ENCODE results near the gene MNX1. TPM values are rescaled to one million over a fixed set of nuclear protein-coding genes. Genes with fewer than 3 reads are reported as not detected.

MNX1 gene
- total RNA-seq, 1 experiment from 2014 or later: 0.28 TPM

GRCh38 chr7:157007470-157008066 is 2.9 kb downstream of the MNX1 start:
- ChIA-PET CTCF (no interaction called here), POLR2A (ENCODE audit: unreplicated experiment) (no interaction called here)
- Histone ChIP-seq H3K4me2 (no peak overlapping the region), H4K20me1 (ENCODE audit: insufficient read depth) (no peaks in the 10 kb centered on the region), H3K4me1 (replicated peaks; ENCODE audit: insufficient read depth) (peaks cover 12% of the 10 kb centered on the region), H3K4me3 (no peak overlapping the region), H3K36me3 (ENCODE audit: low read depth) (no peaks in the 10 kb centered on the region), H2AFZ (no peak overlapping the region), H3F3A (ENCODE audit: insufficient read depth, low read depth) (no peaks in the 10 kb centered on the region), H3K27me3 (ENCODE audit: insufficient read depth, low read depth) (no peaks in the 10 kb centered on the region), H3K79me2 (ENCODE audit: low read depth) (no peaks in the 10 kb centered on the region), H3K9me3 (ENCODE audit: insufficient read depth, low read depth) (no peaks in the 10 kb centered on the region), H3K9me2 (ENCODE audit: insufficient read depth) (no peaks in the 10 kb centered on the region), H3K27ac (no peak overlapping the region)
- intact Hi-C loops (cut with micrococcal nuclease; ENCODE audit: unreplicated experiment): no loop called here
- DNase-seq: no peak
- no peak for TF ChIP-seq EZH2 (IDR thresholded peaks at IDR 0.05; ENCODE audit: low read depth)
- TF ChIP-seq, protein P1, sequence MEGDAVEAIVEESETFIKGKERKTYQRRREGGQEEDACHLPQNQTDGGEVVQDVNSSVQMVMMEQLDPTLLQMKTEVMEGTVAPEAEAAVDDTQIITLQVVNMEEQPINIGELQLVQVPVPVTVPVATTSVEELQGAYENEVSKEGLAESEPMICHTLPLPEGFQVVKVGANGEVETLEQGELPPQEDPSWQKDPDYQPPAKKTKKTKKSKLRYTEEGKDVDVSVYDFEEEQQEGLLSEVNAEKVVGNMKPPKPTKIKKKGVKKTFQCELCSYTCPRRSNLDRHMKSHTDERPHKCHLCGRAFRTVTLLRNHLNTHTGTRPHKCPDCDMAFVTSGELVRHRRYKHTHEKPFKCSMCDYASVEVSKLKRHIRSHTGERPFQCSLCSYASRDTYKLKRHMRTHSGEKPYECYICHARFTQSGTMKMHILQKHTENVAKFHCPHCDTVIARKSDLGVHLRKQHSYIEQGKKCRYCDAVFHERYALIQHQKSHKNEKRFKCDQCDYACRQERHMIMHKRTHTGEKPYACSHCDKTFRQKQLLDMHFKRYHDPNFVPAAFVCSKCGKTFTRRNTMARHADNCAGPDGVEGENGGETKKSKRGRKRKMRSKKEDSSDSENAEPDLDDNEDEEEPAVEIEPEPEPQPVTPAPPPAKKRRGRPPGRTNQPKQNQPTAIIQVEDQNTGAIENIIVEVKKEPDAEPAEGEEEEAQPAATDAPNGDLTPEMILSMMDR (conservative IDR thresholded peaks at IDR 0.05): no peak
- no TSS peak for BruUV-seq (replicated peaks)

GRCh38 chr7:157006829-157007469 is 3.5 kb downstream of the MNX1 start:
- Histone ChIP-seq H3K4me2 (no peak overlapping the region), H3K9me3 (ENCODE audit: insufficient read depth, low read depth) (no peaks in the 10 kb centered on the region), H3K27me3 (ENCODE audit: insufficient read depth, low read depth) (no peaks in the 10 kb centered on the region), H3F3A (ENCODE audit: insufficient read depth, low read depth) (0 out of 2 replicates have a peak, but pooled peaks cover 3% of the 10 kb centered on the region), H3K9me2 (ENCODE audit: insufficient read depth) (no peaks in the 10 kb centered on the region), H4K20me1 (ENCODE audit: insufficient read depth) (no peaks in the 10 kb centered on the region), H3K27ac (no peak overlapping the region), H3K4me3 (no peak overlapping the region), H3K79me2 (ENCODE audit: low read depth) (no peaks in the 10 kb centered on the region), H2AFZ (no peak overlapping the region), H3K36me3 (ENCODE audit: low read depth) (no peaks in the 10 kb centered on the region), H3K4me1 (replicated peaks; ENCODE audit: insufficient read depth) (peaks cover 12% of the 10 kb centered on the region)
- DNase-seq: no peak
- TF ChIP-seq EZH2 (IDR thresholded peaks at IDR 0.05; ENCODE audit: low read depth): no peak
- TF ChIP-seq, protein P1 (conservative IDR thresholded peaks at IDR 0.05): no peak
- intact Hi-C loops (cut with micrococcal nuclease; ENCODE audit: unreplicated experiment): no loop called here
- no TSS peak for BruUV-seq (replicated peaks)
- POLR2A ChIA-PET (ENCODE audit: unreplicated experiment): no interaction called here
- CTCF ChIA-PET: no interaction called here

DNA sequence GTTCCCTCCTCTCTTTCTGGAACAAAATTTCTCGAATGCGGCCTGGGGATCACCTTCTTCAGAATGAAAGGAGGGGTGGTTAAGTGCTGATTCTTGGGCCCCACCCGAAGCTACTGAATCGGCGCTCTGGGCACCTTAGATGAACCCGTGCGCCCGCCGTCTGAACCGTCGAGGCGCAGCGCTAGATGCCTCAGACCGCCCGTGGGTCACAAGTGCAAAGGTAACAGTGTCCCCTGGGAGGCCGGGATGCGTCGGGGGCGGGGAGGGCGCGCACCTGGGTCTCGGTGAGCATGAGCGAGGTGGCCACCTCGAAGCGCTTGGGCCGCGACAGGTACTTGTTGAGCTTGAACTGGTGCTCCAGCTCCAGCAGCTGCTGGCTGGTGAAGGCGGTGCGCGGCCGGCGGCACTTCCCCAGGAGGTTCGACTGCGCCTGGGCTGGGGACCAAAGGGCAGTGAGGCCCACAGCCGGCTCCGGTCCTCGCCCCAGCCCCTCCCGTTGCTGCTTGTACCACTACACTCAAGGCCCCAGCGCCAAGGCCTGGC is 4.2 kb downstream of the MNX1 start:
- Histone ChIP-seq H3K27me3 (ENCODE audit: insufficient read depth, low read depth) (no peaks in the 10 kb centered on the region), H3K36me3 (ENCODE audit: low read depth) (no peaks in the 10 kb centered on the region), H3K4me3 (no peak overlapping the region), H3K4me1 (replicated peaks; ENCODE audit: insufficient read depth) (peaks cover 6% of the 10 kb centered on the region), H3K79me2 (ENCODE audit: low read depth) (no peaks in the 10 kb centered on the region), H3K9me3 (ENCODE audit: insufficient read depth, low read depth) (no peaks in the 10 kb centered on the region), H3K9me2 (ENCODE audit: insufficient read depth) (no peaks in the 10 kb centered on the region), H4K20me1 (ENCODE audit: insufficient read depth) (no peaks in the 10 kb centered on the region), H3K27ac (no peak overlapping the region), H3K4me2 (no peak overlapping the region), H2AFZ (no peak overlapping the region), H3F3A (ENCODE audit: insufficient read depth, low read depth) (0 out of 2 replicates have a peak, but pooled peaks cover 5% of the 10 kb centered on the region)
- intact Hi-C loops (cut with micrococcal nuclease; ENCODE audit: unreplicated experiment): no loop called here
- POLR2A ChIA-PET (ENCODE audit: unreplicated experiment): no interaction called here
- no peak for TF ChIP-seq EZH2 (IDR thresholded peaks at IDR 0.05; ENCODE audit: low read depth)
- TF ChIP-seq, protein P1 (conservative IDR thresholded peaks at IDR 0.05): no peak
- no peak for DNase-seq
- CTCF ChIA-PET: no interaction called here
- BruUV-seq (replicated peaks): no TSS peak
